Left ventricle myocardium inferior (tissue), 1 donor: ENCODE data around the gene EDN3. TPM values are rescaled to one million over a fixed set of nuclear protein-coding genes. Genes with fewer than 3 reads are reported as not detected.

Source experiments
- DNase-seq: peaks from one replicate; pipeline ENCODE4 v3.0.0-alpha.2; 2020
- H3K27ac ChIP-seq: fragments of 200-600 bp; replicated peaks from 2 replicates; pipeline ENCODE4 v1.8.0; 2021
- H3K27me3 ChIP-seq: fragments of 200-600 bp; 2 replicates; pipeline ENCODE4 v1.8.0; 2021; ENCODE audit warnings: low read depth
- H3K36me3 ChIP-seq: fragments of 200-600 bp; 2 replicates; pipeline ENCODE4 v1.8.0; 2021
- H3K4me1 ChIP-seq: fragments of 200-600 bp; 2 replicates; pipeline ENCODE4 v1.8.0; 2021
- H3K4me3 ChIP-seq: fragments of 200-600 bp; 2 replicates; pipeline ENCODE4 v1.8.0; 2021; ENCODE audit warnings: mild to moderate bottlenecking, moderate library complexity
- H3K9me3 ChIP-seq: fragments of 200-600 bp; replicated peaks from 2 replicates; pipeline ENCODE4 v1.8.0; 2021
- CTCF ChIP-seq: fragments of 200-600 bp; IDR thresholded peaks from 2 replicates; pipeline ENCODE4 v1.8.0; 2021; ENCODE audit warnings: antibody characterized with exemption, mild to moderate bottlenecking, borderline replicate concordance
- intact Hi-C: fragments of 100-400 bp; cut with micrococcal nuclease; formaldehyde crosslinking; loops from one replicate; pipeline ENCODE4 v1.11.0; 2022
- total RNA-seq: library from RNA; stranded (reverse); fragmentation: NEBNext Ultra II Directional; extraction: Animal tissue kit (Norgen Biotek cat#: 25700); gene quantifications from one replicate; pipeline ENCODE4 v1.2.1, GENCODE V29; 2021
- donor health status: DM: no; HTN: yes; CAD: no; lungs with severe emphysema.

Gene EDN3
- total RNA-seq, 1 donor from 2014 or later: not detected

DNA sequence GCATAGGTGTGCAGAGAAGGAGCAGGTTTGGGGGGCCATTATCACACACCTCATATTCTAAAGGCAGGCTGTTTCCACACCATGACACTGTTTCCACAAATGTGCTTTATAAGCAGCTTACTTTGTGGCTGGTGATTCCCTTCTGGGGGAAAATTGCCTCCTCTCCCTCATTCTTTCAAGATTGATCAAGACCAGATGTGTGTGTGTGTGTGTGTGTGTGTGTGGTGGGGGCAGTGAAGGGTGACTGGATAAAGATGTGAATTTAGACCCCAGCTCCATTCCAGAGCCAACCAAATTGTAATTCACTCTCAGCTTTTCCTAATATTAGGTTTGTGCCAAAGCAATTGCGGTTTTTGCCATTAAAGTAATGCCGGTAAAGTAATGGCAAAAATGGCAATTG is 45.6 kb downstream of the EDN3 start:
- no peak for TF ChIP-seq CTCF
- H3K4me1 ChIP-seq: no peaks in the 10 kb centered on the region
- no peak overlapping the region for H3K27ac ChIP-seq
- intact Hi-C loops: no loop called here
- peaks cover 6% of the 10 kb centered on the region for H3K9me3 ChIP-seq
- H3K36me3 ChIP-seq: no peaks in the 10 kb centered on the region
- no peak for DNase-seq
- peaks cover 77% of the 10 kb centered on the region for H3K27me3 ChIP-seq
- no peak overlapping the region for H3K4me3 ChIP-seq

DNA sequence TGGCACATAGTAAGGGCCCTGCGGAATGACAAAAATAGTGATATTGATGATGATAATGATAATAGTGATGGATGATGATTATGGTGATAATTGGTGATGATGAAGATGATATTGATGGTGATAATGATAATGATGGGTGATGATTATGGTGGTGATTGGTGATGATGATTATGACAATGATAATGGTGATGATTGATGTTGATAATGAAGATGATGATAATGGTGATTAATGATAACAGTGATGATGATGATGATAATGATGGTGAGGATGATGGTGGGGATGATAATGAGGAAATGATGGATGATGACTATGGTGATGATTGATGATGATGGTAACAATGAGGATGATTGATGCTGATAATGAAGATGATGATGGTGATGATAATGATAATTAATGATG is 48.9 kb downstream of the EDN3 start:
- no peak for TF ChIP-seq CTCF
- no peaks in the 10 kb centered on the region for H3K4me1 ChIP-seq
- DNase-seq: no peak
- intact Hi-C loops: no loop called here
- H3K36me3 ChIP-seq: no peaks in the 10 kb centered on the region
- H3K27ac ChIP-seq: no peak overlapping the region
- H3K9me3 ChIP-seq: peaks cover 2% of the 10 kb centered on the region
- peaks cover 74% of the 10 kb centered on the region for H3K27me3 ChIP-seq
- H3K4me3 ChIP-seq: no peak overlapping the region

GRCh38 chr20:59350330-59351156 is 50.1 kb downstream of the EDN3 start:
- Histone ChIP-seq H3K4me1 (no peaks in the 10 kb centered on the region), H3K27me3 (peaks cover 75% of the 10 kb centered on the region), H3K36me3 (no peaks in the 10 kb centered on the region), H3K9me3 (no peaks in the 10 kb centered on the region), H3K27ac (no peak overlapping the region), H3K4me3 (no peak overlapping the region)
- DNase-seq: no peak
- TF ChIP-seq CTCF: no peak
- intact Hi-C loops: no loop called here

DNA sequence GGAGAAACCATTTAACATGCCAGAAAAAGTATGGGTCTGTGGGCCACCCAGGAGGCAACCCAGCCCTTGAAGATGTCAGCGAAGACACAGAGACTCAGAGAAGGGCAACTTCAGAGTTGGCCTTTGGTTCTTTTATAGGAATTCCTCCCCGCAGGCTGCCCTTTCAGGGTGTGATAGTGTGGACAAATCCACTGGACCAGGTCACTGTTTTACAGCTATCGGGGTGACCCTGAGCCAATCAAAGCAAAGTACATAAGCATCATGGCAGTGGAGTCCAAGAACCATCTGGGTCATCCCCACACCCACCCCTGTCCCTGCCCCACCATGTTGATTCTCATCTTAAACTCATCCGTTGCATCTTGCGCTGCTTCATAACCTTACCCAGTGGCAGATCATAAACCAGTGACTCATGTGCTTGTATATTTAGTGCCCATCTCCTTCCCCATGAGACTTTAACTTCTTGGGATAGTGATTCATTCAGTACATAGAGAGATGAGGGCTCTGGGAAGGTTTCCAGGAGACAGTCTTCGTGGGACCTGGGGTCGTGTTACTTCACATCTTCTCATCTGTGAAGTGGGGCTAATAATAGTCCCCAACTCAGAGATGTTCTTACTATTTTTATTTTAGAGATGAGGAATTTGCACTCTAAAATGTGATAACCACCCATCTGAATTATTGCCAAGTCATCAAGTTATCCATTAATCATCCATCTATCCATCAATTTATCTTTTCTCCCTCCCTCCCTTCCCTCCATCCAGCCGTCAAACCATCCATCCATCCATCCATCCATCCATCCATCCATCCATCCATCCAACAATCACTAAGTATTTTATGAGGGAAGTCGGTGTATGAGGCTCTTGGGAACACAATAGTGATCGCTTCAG is 51.0 kb downstream of the EDN3 start:
- Histone ChIP-seq H3K4me1 (no peaks in the 10 kb centered on the region), H3K27me3 (peaks cover 74% of the 10 kb centered on the region), H3K27ac (no peak overlapping the region), H3K4me3 (no peak overlapping the region), H3K36me3 (no peaks in the 10 kb centered on the region), H3K9me3 (no peaks in the 10 kb centered on the region)
- intact Hi-C loops: no loop called here
- no peak for DNase-seq
- TF ChIP-seq CTCF: no peak

GRCh38 chr20:59352541-59352940 is 52.1 kb downstream of the EDN3 start:
- H3K27ac ChIP-seq: no peak overlapping the region
- no peak for DNase-seq
- no peaks in the 10 kb centered on the region for H3K4me1 ChIP-seq
- no peaks in the 10 kb centered on the region for H3K36me3 ChIP-seq
- no peak for TF ChIP-seq CTCF
- H3K4me3 ChIP-seq: no peak overlapping the region
- no peaks in the 10 kb centered on the region for H3K9me3 ChIP-seq
- peaks cover 74% of the 10 kb centered on the region for H3K27me3 ChIP-seq
- intact Hi-C loops: no loop called here
